Colon (tissue), 2 donors: Measurements from ENCODE around the gene NDUFAB1.
"Not testable (repeated sequence)": the region's sequence is repeated elsewhere in the genome, so short reads cannot be mapped to it uniquely, and the experiment has no call there.

Experiments
- FAIRE-seq: peaks from 2 replicates; lab custom pipeline; 2012; peaks lifted over from hg19 to GRCh38; lab: Jason Lieb, UNC
- donor health status: control.
- donor health status: control.

Gene NDUFAB1

DNA sequence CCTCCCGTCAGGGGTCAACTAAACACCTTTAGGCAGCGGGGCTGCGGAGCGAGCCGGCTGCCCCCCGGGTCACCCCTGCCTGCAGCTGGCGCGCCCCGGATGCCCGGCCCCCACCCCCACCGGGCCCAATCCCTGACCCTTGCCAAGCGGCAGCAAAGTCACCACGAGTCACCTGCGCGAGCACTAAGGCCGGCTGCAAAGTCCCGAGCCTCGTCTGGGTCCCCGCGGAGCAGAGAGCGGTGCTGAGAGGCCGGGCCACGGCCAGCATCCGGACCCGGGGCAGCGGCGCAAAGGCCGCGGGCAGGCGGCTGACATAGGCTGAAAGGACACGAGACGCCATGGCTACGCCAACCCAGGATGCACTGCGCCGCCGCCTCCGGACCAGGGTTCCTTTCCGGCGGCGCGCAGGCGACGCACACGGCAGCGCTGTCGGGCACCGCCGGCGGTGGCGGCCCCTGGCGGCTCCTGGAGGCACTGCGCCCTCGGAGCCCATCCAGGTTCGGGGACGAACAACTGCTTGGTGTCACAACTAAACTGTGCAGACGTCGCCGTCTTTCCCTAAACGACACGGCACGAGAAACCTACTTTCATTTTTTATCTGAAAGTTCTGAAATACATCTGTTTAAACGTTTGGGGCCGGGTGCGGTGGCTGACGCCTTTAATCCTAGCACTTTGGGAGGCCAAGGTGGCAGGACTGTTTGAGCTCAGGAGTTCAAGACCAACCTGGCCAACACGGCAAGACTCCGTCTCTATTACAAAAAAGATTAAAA, at the start of gene NDUFAB1:
TSS of gene NDUFAB1 (minus strand) at position 366 of the 770 bp plus-strand sequence. CDS start at position 340, 26 bp downstream.
- FAIRE-seq: no peak

DNA sequence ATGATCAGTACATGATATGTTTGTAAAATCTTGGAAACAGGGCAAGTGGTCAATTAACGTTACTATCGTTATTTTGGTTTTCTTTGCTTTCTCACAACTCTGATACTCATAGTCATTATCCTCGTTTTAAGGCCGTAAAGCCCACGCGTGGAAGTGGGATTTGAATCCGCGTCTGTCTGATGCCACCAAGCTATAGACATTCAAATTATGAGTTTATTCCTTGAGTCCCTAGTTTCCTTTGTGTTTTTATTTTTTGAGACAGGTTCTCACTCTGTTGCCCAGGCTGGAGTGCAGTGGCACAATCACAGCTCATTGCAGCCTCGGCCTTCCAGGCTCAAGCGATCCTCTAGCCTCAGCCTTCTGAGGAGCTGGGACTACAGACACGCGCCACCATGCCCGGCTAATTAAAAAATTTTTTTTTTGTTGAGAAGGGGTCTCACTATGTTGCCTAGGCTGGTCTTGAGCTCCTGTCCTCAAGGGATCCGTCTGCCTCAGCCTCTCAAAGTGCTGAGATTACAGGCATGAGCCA, 46.2 kb upstream of the NDUFAB1 start:
- no peak for FAIRE-seq

GRCh38 chr16:23640931-23641765, 45.0 kb upstream of the NDUFAB1 start, which contains the start of the genes DCTN5 and PALB2:
TSS of gene DCTN5 (plus strand) at chr16:23641466. CDS start at chr16:23641543, 77 bp downstream.
TSS of gene PALB2 (minus strand) at chr16:23641310. CDS start at chr16:23641157, 153 bp downstream.
- FAIRE-seq: no peak

DNA sequence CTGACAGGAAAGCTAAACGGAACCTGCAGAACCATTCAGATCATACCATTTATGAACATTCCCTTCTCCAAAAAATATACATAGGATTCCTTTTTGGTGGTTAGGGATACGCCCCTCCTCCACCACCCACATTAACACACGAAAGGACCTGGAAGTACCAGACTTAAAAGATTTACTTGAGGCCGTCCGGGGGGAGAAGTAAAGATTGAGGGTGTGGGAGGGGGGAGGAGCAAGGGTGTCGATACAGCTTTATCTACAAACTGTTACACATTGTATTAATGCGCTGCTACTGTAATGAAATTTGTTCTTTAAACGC, 44.5 kb upstream of the NDUFAB1 start:
- no peak for FAIRE-seq

DNA sequence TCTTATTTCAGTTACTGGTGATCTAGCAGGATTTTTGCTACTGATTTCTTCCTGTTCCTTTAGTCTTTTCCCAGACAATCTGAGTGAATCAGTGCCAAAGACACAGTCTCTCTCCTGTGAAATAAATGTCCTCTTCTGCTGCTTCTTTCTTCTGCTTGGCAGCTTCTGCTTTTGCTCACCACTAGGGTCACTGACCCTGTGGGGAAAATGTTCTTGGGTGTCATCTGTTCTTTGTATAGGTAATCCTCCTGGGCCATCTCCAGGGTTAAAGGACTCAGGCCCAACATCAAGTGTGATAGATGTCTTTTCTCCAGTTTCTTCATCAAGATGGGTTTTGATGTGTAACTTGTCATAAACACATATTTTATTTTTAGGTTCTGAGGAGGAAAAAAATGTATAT, 39.8 kb upstream of the NDUFAB1 start:
- no peak for FAIRE-seq

DNA sequence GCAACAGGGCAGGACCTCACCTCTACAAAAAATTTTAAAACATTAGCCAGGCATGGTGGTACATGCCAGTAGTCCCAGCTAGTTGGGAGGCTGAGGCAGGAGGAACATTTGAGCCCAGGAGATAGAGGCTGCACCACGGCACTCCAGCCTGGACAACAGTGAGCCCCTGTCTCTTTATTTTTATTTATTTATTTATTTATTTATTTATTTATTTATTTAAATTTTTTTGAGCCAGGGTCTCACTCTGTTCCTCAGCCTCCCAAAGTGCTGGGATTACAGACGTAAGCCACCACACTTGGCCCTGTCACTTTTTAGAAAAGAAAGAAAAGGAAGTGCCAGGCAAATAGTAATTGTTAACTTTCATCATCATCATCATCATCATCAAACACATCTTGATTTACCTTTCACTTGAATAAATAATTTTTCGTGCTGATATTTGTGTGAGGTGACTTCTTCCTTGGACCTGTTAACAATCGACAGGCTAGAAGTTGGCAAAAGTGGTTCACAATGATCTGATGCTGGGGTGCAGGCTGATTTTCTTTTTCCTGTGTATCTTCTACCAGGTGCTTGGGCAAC, 38.4 kb upstream of the NDUFAB1 start:
- no peak for FAIRE-seq

DNA sequence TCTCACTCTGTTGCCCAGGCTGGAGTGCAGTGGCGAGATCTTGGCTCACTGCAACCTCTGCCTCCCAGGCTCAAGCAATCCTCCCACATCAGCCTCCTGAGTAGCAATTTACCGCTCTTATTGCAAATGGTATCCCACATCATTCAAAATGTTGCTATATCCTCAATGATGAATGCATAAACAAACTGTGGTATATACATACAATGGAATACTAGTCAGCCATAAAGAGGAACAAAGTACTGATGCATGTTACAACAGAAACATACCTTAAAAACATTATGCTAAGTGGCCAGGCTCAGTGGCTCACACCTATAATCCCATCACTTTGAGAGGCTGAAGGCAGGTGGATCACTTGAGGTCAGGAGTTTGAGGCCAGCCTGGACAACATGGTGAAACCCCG, 35.8 kb upstream of the NDUFAB1 start:
- FAIRE-seq: not testable (repeated sequence)

DNA sequence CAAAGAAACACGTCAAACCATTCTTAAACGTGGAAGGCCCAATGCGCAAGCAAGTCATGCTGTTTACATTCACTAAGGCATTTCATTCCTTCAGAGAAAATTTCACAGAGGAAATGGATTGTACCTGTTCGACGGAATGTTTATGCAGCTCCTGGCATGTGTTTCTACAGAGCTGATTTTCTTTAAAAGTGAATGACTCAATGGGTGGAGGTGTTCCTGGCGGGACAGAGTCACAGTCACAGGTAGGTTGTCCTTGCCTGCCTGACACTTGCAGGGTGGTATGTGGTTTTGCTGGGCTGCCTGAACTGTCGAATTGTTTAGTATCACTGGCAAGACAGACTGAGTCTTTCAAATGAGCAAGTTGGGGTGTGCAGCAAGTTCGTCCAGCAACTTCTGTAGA, 33.4 kb upstream of the NDUFAB1 start:
- no peak for FAIRE-seq

GRCh38 chr16:23624092-23624491, 28.0 kb upstream of the NDUFAB1 start:
- no peak for FAIRE-seq

DNA sequence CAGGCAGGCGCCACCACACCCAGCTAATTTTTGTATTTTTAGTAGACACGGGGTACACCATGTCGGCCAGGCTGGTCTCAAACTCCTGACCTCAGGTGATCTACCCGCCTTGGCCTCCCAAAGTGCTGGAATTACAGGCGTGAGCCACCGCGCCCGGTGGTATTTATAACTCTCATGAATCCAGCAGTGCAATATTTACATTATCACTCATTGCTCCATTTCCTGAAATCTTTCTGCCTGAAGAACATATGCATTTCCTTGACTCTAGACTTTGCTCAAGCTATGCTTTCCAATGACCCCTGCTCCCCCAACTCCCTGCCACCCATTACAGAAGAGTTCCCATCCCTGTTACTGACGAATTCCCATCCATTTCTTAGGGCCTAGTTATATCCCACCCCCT, 19.7 kb upstream of the NDUFAB1 start:
- FAIRE-seq: no peak

DNA sequence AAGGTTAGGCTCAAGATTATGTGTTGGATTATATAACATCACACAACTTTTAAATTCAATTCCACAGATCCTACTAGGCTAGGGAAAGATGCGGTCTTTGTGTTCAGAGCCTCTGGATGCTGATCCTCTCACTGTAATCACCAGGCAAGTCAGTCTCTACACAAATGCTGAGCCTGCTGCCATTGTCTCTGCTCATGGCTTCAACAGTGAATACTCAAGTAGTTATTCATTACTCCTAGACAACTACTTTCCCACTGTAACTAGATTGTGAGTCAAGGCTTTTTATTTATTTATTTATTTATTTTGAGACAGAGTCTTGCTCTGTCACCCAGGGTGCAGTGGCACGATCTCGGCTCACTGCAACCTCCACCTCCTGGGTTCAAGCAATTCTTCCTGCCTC, 15.8 kb upstream of the NDUFAB1 start:
- FAIRE-seq: no peak

- not testable (repeated sequence) for FAIRE-seq
Observed at GRCh38 chr16:23610905-23611304, 14.8 kb upstream of the NDUFAB1 start.

DNA sequence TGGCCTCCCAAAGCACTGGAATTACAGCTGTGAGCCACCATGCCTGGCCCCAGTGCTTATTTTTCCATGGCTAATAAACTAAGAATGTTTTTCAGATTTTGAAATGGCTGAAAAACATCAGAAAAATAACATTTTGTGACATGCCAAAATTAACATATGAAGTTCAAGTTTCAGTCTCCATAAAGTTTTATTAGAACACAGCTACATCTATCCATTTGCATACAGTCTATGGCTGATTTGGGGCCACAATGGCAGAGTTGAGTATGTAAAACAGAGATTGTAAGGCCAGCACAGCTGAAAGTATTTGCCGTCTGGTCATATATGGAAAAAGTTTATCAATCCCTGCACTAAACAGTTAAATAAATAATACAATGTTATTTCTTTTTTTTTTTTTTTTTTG, 13.8 kb upstream of the NDUFAB1 start:
- no peak for FAIRE-seq

DNA sequence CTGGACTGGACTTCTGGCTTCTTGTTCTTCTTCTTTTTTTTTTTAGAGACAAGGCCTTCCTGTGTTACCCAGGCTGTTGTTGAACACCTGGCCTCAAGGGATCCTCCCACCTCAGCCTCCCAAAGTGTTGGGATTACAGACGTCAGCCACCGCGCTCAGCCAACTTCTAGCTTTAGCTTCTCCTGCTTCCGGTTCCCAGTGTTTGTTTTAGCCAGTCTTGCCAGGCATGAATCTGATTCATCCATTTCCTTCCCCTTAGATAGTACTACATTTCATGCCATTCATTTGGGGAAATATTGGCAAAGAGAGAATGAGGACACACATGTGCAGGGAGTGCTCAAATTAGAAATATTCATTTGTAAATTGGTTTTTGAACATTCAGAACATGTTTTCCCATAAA, 12.1 kb upstream of the NDUFAB1 start:
- no peak for FAIRE-seq

DNA sequence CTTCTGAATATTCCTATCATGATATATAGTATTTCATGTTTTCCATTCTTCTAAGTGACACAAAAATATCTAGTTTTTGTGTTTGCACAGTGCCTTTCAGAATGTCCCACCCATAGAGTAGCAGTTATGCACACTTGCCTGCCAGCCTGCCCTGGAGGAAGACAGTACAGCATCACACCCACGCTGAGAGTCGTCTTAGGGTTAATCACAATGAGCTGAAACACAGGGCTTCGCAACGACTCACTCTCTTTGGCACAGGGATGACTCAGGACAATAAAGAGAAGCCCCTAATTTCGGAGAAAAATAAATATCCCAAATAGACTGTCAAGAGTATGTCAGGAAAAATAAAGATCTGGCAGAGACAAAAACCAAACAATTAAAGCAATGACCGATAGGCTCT, 11.6 kb upstream of the NDUFAB1 start:
- no peak for FAIRE-seq

- FAIRE-seq: no peak
Observed at GRCh38 chr16:23597003-23597756, 1.1 kb upstream of the NDUFAB1 start.

GRCh38 chr16:23595246-23595950, 718 bp downstream of the NDUFAB1 start:
- FAIRE-seq: no peak

DNA sequence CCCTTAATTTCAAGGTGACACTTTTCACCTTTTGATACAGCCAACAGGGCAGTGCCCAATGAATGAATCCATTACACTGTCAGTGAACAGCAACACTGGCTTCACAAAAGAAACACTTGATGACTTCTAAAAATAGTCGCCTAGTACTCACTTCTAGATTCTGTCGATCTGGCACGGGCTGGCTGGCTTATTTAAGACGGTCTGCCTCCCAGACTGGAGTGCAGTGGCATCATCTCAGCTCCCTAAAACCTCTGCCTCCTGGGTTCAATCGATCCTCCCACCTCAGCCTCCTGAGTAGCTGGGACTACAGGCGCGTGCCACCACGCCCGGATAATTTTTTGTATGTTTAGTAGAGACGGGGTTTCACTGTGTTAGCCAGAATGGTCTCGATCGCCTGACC, 1.9 kb downstream of the NDUFAB1 start:
- no peak for FAIRE-seq

- FAIRE-seq: no peak
Observed at GRCh38 chr16:23590181-23590580, 5.9 kb downstream of the NDUFAB1 start.

DNA sequence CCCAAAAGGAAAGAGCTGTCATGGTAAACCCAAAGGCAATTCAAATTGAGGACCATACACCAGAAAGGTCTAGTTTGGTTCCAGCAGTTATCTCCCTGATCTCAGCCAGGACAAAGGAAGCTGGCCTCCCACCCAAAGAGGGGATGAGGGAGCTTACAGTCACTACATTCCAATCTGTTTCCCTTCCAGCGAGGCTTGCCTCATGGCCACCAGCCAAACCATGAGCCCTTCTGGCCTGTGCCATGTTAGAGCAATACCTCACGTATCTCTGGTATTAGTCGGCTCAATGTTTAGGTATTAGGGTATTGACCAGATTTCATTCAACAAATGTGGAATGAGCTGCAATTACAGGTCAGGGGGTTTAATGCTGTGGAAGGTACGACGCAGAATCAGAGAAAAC, 8.4 kb downstream of the NDUFAB1 start:
- FAIRE-seq: no peak
